Coronary artery (tissue), 2 donors: ENCODE results near the gene SF3B5.
"Not testable (repeated sequence)": the region's sequence is repeated elsewhere in the genome, so short reads cannot be mapped to it uniquely, and the experiment has no call there.

Experiments
- DNase-seq: peaks from one replicate; pipeline ENCODE4 v3.0.0-alpha.2; 2017; ENCODE audit warnings: low spot score
- H3K27ac ChIP-seq, 2 donors: fragments of 200-600 bp; sonication (generic); one replicate each; pipeline ENCODE4 v1.5.1; 2016 to 2019
- H3K4me3 ChIP-seq: fragments of 200-600 bp; sonication (generic); 2 replicates; pipeline ENCODE4 v1.5.1; 2016; ENCODE audit warnings: mild to moderate bottlenecking, moderate library complexity
- CTCF ChIP-seq: fragments of 200-600 bp; sonication (generic); IDR thresholded peaks from one replicate; pipeline ENCODE4 v1.5.1; 2019; ENCODE audit warnings: antibody characterized with exemption

Gene SF3B5

GRCh38 chr6:144093658-144094057 is 1.7 kb downstream of the SF3B5 start:
- Histone ChIP-seq H3K4me3 (no peak overlapping the region), H3K27ac (no peak overlapping the region)
- DNase-seq: no peak
- no peak for TF ChIP-seq CTCF

- no peak for DNase-seq
- TF ChIP-seq CTCF: no peak
- Histone ChIP-seq H3K4me3 (no peak overlapping the region), H3K27ac (no peak overlapping the region)
Measured at GRCh38 chr6:144093236-144093635, 2.1 kb downstream of the SF3B5 start.

- H3K4me3 ChIP-seq: no peak overlapping the region
- no peak for DNase-seq
- TF ChIP-seq CTCF: no peak
- H3K27ac ChIP-seq: no peak overlapping the region
Measured at GRCh38 chr6:144090384-144090783, 5.0 kb downstream of the SF3B5 start.

GRCh38 chr6:144087789-144088426 is 7.5 kb downstream of the SF3B5 start:
- no peak for TF ChIP-seq CTCF
- Histone ChIP-seq H3K4me3 (no peak overlapping the region), H3K27ac (no peak overlapping the region)
- DNase-seq: no peak

GRCh38 chr6:144086959-144087358 is 8.4 kb downstream of the SF3B5 start:
- no peak for TF ChIP-seq CTCF
- H3K4me3 ChIP-seq: no peak overlapping the region

GRCh38 chr6:144083172-144083571 is 12.2 kb downstream of the SF3B5 start:
- no peak for TF ChIP-seq CTCF
- H3K4me3 ChIP-seq: no peak overlapping the region
- H3K27ac ChIP-seq: no peak overlapping the region
- no peak for DNase-seq

More at GRCh38 chr6:144086959-144087358, 8.4 kb downstream of the SF3B5 start:
- DNase-seq: no peak
- no peak overlapping the region for H3K27ac ChIP-seq

- H3K4me3 ChIP-seq, H3K27ac ChIP-seq, DNase-seq: not testable (repeated sequence)
Measured at GRCh38 chr6:144082412-144082811, 13.0 kb downstream of the SF3B5 start.
